DOHH2 (cell line): Measurements from ENCODE around the gene FHOD1.

ENCODE experiments used
- H3F3A ChIP-seq: fragments of 200-600 bp; sonication (generic), shearing (Covaris generic); 2 replicates; pipeline ENCODE4 v1.6.0; 2016; ENCODE audit warnings: antibody characterized with exemption, mild to moderate bottlenecking; ENCODE audit not compliant: control insufficient read depth, insufficient read depth
- H3K27ac ChIP-seq: fragments of 200-600 bp; sonication (generic); 2 replicates; pipeline ENCODE4 v1.5.1; 2014; ENCODE audit warnings: low read depth, mild to moderate bottlenecking, low read length, moderate library complexity
- H3K27me3 ChIP-seq: fragments of 200-600 bp; sonication (generic); 2 replicates; pipeline ENCODE4 v1.6.1; 2014; ENCODE audit warnings: mild to moderate bottlenecking, low read length, mixed read lengths; ENCODE audit not compliant: control insufficient read depth
- H3K36me3 ChIP-seq: fragments of 200-600 bp; sonication (generic); 2 replicates; pipeline ENCODE4 v1.6.1; 2014; ENCODE audit warnings: mild to moderate bottlenecking, low read length, moderate library complexity, mixed read lengths; ENCODE audit not compliant: control insufficient read depth
- H3K4me1 ChIP-seq: fragments of 200-600 bp; sonication (generic); 2 replicates; pipeline ENCODE4 v1.6.1; 2014; ENCODE audit warnings: mild to moderate bottlenecking, low read length, mixed read lengths; ENCODE audit not compliant: control insufficient read depth
- H3K4me2 ChIP-seq: fragments of 200-600 bp; sonication (generic); 2 replicates; pipeline ENCODE4 v1.6.0; 2014; ENCODE audit warnings: mild to moderate bottlenecking, low read length, moderate library complexity
- H3K4me3 ChIP-seq: fragments of 200-600 bp; sonication (generic); 2 replicates; pipeline ENCODE4 v1.5.1; 2014; ENCODE audit warnings: mild to moderate bottlenecking, low read length, mixed read lengths
- H3K79me2 ChIP-seq: fragments of 200-600 bp; sonication (generic); 2 replicates; pipeline ENCODE4 v1.6.1; 2014; ENCODE audit warnings: mild to moderate bottlenecking, low read length, mixed read lengths; ENCODE audit not compliant: control insufficient read depth
- H3K9me2 ChIP-seq: fragments of 200-600 bp; sonication (generic); replicated peaks from 2 replicates; pipeline ENCODE4 v1.6.1; 2014; ENCODE audit warnings: mild to moderate bottlenecking, low read length, mixed read lengths; ENCODE audit not compliant: control insufficient read depth
- H3K9me3 ChIP-seq: fragments of 200-600 bp; sonication (generic); 2 replicates; pipeline ENCODE4 v1.6.1; 2014; ENCODE audit warnings: antibody characterized with exemption, low read length, mixed read lengths; ENCODE audit not compliant: control insufficient read depth, insufficient read depth
- H4K20me1 ChIP-seq: fragments of 200-600 bp; sonication (generic); 2 replicates; pipeline ENCODE4 v1.6.0; 2014; ENCODE audit warnings: low read depth, mild to moderate bottlenecking, antibody characterized with exemption, low read length, moderate library complexity; ENCODE audit not compliant: control insufficient read depth, insufficient read depth
- CTCF ChIP-seq: fragments of 200-600 bp; sonication (generic); IDR thresholded peaks from one replicate; pipeline ENCODE4 v1.5.1; 2014; ENCODE audit warnings: antibody characterized with exemption, mild to moderate bottlenecking, low read depth, low read length; ENCODE audit not compliant: poor library complexity, severe bottlenecking
- EZH2phosphoT487 ChIP-seq: fragments of 200-600 bp; sonication (generic); IDR thresholded peaks from 2 replicates; pipeline ENCODE4 v1.6.1; 2017; ENCODE audit warnings: borderline replicate concordance, mild to moderate bottlenecking, antibody characterized with exemption, low read length, moderate library complexity, mixed read lengths

The FHOD1 gene

GRCh38 chr16:67256701-67257230 lies 9.5 kb upstream of the FHOD1 start:
- TF ChIP-seq EZH2phosphoT487 (no peak), CTCF (no peak)
- H3K36me3 ChIP-seq: no peaks in the 10 kb centered on the region
- H3K4me2 ChIP-seq: no peak overlapping the region

GRCh38 chr16:67255553-67256221 lies 8.4 kb upstream of the FHOD1 start:
- no peak overlapping the region for H3K4me2 ChIP-seq
- H4K20me1 ChIP-seq: no peaks in the 10 kb centered on the region
- no peaks in the 10 kb centered on the region for H3K36me3 ChIP-seq
- no peak overlapping the region for H3K4me3 ChIP-seq
- no peaks in the 10 kb centered on the region for H3K9me2 ChIP-seq
- H3K79me2 ChIP-seq: no peaks in the 10 kb centered on the region
- no peaks in the 10 kb centered on the region for H3K4me1 ChIP-seq
- peaks cover 2% of the 10 kb centered on the region; the same call in 1 of the 2 replicates for H3F3A ChIP-seq
- H3K9me3 ChIP-seq: no peaks in the 10 kb centered on the region
- no peak overlapping the region for H3K27ac ChIP-seq
- TF ChIP-seq CTCF: no peak
- TF ChIP-seq EZH2phosphoT487: no peak
- peaks cover 6% of the 10 kb centered on the region for H3K27me3 ChIP-seq

More at GRCh38 chr16:67256701-67257230, 9.5 kb upstream of the FHOD1 start:
- H4K20me1 ChIP-seq: no peaks in the 10 kb centered on the region
- no peaks in the 10 kb centered on the region for H3K4me1 ChIP-seq
- no peaks in the 10 kb centered on the region for H3F3A ChIP-seq
- H3K9me3 ChIP-seq: no peaks in the 10 kb centered on the region
- H3K79me2 ChIP-seq: no peaks in the 10 kb centered on the region
- 0 out of 2 replicates have a peak, but pooled peaks cover 3% of the 10 kb centered on the region for H3K27me3 ChIP-seq
- H3K9me2 ChIP-seq: no peaks in the 10 kb centered on the region
- H3K27ac ChIP-seq: no peak overlapping the region
- no peak overlapping the region for H3K4me3 ChIP-seq

- Histone ChIP-seq H3K4me3 (no peak overlapping the region), H3K27ac (no peak overlapping the region), H3K4me1 (no peaks in the 10 kb centered on the region), H4K20me1 (no peaks in the 10 kb centered on the region), H3K4me2 (no peak overlapping the region), H3K79me2 (no peaks in the 10 kb centered on the region), H3K9me3 (no peaks in the 10 kb centered on the region), H3K36me3 (no peaks in the 10 kb centered on the region), H3K27me3 (peaks cover 13% of the 10 kb centered on the region), H3F3A (peaks cover 5% of the 10 kb centered on the region; the same call in 1 of the 2 replicates), H3K9me2 (no peaks in the 10 kb centered on the region)
- no peak for TF ChIP-seq EZH2phosphoT487
- TF ChIP-seq CTCF: no peak
Measured at GRCh38 chr16:67254801-67255552, 7.7 kb upstream of the FHOD1 start.
